Stimulated activated CD4-positive, alpha-beta T cell treated with anti-CD3 and anti-CD28 coated beads, Interleukin-1b, Interleukin-23, amount 100 ng/mL, for 1 hour (primary cell): Measurements from ENCODE around the gene CLEC6A.
"Not testable (repeated sequence)": the region's sequence is repeated elsewhere in the genome, so short reads cannot be mapped to it uniquely, and the experiment has no call there.

Source experiments
- DNase-seq, 2 donors: peaks; one replicate each; pipeline ENCODE4 v3.0.0-alpha.2; 2020; ENCODE audit warnings: low read depth in 2 of 2

CLEC6A gene

DNA sequence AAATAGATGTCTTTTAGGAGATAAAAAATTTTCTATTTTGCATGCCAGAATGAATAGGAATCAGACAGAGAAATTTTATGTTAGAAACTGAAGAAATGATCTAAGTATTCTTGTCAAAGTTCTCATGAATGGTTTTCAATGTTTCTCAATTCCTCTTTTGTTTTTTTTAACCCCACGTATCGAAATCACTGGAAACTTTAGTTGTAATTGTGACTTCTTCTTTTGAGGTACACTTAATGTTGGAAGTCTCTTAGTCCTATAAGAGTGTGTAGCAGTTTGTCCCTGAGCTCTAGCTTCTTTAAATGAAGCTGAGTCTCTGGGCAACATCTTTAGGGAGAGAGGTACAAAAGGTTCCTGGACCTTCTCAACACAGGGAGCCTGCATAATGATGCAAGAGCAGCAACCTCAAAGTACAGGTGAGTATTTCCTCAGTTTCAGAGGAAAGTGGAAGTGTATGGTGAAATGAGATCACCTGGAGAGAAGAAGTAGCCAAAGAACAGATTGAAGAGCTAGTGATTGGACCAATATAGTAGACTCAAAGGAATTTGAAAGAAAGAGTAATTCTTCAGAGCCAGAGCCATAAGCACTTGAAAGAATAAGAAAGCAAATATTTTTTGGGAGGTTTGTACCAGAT lies at the start of gene CLEC6A:
TSS of gene CLEC6A (plus strand) at position 236 of the 634 bp plus-strand sequence. CDS start at position 386, 150 bp downstream.
- DNase-seq: no peak

DNA sequence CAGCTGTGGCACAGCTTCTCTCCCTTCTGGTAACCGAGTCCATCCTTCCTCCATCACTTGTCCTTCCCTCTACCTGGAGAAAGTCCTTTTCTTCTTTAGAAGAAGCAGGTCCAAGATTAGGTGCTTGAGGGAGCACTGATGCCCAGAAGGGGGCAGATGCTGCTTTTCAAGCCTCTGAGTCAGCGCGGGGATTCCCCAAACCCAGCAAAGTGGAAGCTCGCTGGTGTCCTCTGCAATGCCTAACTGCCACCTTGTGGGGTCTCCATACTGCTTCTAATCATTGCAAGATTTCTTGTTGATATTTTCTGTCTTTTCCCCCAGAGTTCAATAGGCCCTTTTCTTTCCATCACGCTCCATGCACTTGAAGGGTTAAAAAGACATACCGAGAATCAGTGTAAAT lies 36.2 kb upstream of the CLEC6A start:
- not testable (repeated sequence) for DNase-seq

DNA sequence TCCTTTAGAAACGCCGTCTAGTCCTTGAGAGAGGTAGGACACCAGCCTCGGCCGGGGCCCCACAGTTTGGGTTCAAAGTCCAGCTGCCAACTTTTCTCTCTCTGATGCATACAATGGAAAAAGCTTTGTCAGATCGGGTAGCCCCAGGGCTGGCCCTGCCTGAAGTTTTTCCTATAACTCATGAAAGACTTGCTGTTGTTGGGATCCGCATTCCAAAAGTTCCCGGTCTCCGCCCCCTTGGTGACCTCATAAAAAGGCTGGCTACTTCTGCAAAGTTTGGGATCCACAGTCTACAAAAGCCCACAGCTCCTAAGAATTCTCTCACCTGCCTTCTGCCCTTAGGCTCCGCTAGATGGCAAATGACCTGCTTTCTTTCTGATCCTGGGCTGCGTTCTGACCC lies 35.3 kb upstream of the CLEC6A start:
- DNase-seq: no peak

DNA sequence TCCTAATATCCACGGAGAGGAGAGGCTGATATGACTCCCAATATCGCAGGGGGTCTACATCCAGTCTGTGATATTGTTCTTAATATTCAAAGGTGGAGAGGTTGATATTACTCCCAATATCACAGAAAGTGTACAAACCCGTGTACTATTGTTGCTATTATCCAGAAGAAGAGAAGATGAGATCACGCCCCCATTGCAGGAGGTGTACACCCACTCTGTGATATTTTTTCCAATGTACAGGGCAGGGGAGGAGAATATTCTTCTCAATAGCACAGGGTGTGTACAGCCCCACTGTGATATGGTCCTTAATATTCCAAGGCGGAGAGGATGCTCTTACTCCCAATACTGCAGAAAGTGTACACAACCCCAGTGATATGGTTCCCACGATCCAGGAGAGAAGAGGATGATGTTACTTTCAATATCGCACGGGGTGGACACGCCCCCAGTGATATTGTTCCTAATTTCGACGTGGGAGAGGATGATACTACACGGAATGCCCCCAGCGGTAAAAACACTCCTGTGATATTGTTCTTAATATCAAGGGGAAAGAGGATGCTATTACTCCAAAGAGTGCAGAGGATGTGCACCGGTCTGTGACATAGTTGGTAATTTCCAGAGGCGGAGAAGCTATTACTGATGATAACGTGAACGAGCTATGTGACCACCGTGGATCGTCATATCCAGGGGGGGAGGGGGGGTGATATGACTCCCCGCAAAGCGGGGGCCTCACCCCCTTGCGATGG lies 11.1 kb upstream of the CLEC6A start:
- DNase-seq: not testable (repeated sequence)

DNA sequence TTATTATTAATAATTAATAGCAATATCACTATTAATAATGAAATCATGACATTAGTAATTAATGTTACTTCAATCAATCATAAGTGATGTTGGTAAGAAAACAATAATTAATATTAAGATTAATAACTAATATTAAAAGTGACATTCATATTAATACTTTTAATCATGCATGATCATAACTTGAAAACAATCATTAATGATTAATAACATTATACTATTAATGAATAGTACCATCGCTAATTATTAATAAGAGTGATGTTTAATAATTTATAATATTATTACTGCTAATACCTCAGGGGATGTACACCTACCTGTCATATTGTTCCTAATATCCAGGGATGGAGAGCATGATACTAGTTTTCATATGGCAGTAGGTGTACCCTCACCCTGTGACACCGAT lies 10.0 kb upstream of the CLEC6A start:
- no peak for DNase-seq

DNA sequence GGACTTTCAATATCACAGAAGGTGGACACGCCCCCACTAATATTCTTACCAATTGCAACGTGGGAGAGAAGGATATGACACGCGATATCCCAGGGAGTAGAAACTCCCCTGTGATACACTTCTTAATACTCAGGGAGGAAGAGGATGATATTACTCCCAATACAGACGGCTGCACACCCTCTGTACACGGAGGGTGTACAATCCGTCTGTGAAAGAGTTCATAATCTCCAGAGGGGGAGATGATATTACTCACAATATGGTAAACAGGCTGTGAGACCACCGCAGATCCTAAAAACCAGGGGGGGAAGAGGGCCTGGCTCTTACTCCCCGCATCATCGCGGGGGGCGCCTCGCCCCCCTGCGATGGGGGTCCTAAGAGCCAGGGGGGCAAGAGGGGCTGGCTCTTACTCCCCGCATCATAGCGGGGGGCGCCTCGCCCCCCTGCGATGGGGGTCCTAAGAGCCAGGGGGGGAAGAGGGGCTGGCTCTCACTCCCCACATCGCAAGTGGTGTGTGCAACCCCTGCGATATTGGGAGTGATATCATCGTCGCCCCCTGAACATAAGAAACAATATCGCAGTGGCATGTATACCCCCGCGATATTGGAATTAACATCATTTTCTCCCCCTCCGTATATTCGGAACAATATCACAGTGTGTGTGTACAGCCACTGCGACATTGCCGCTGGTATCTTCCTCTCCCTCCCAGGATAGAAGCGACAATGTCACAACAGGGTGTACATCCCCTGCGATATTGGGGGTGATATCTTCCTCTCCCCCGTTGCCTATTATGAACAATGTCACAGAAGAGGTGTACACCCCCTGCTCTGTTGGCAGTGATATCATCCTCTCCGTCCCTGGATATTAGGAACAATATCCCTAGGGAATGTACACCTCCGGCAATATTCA lies 8.9 kb upstream of the CLEC6A start:
- no peak for DNase-seq

DNA sequence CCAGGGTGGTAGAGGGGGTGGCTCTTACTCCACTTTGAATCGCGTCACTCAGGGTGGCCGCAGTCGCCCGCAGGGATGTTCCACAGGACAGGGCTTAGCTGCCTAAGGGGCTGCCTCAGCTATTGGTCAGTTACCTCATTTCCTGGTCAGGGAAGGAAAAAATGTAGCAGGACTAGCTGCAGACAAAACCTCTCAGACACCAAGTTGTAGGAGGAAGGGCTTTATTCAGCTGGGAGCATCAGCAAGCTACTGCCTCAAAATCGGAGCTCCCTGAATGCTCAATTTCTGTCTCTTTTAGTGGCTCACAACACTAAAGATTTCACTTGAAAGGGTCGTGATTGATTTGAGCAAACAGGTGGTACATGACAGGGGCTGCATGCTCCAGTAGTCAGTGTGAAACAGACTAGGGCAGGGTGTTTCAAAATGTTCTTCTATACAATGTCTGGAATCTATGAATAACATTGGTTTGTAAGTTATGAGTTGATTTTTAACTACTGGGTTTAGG lies 6.4 kb upstream of the CLEC6A start:
- DNase-seq: no peak

DNA sequence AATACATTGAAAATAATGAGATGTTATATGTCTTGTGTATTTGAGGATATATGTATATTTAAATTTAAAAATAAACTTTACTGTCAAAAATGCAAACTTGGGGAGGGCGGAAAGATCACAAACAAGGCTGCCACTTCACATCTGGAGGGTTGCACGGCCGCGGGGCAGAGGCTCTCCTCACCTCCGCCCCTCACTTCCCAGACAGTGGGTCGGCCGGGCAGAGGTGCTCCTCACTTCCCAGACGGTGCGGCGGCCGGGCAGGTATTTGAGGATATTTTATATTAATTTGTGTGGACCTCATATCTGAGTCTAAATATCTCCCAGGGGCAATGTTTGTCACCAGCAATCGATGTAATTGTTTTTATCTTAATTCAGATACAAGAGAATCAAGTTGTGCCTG lies 3.7 kb upstream of the CLEC6A start:
- no peak for DNase-seq

DNA sequence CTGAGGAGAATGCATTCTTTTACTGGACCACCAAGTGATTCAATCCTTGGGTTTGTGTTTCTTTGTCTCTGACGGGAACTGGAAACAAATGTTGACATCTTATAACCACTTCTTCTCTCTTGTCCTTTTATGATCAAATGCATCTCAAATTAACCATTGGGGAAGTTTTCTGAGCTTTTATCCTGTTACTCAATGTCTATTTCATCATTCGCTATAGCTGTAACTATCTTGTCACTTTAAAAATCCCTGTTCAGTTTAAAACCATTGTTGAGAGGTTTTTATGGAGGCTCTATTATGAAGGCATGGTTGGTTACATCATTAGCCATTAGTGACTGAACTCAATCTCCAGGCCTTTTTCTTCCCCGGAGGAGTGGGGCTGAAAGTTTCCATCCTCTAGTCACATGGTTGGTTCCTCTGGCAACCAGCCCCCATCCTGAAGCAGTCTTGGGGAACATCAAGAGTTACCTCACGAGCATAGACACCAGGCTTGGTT lies 2.7 kb upstream of the CLEC6A start:
- no peak for DNase-seq

DNA sequence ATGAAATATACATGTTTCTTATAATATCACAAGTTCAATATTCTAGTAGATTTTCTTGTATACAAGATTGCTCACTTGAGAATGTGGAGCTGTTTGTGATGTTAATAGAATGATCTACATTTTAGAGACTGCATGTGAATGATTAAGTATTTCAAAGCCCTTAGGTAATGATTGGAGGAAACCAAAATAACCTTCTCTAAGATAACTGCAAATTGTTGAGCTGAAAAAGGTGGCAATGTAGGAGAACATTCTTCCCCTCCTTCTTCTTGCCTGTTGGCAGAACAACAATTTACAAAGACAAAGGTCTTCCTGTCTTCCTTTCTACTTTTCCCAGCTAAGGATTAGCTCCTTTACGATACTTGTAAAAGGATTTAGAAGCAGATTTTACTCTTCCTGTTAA lies 2.0 kb upstream of the CLEC6A start:
- DNase-seq: no peak

DNA sequence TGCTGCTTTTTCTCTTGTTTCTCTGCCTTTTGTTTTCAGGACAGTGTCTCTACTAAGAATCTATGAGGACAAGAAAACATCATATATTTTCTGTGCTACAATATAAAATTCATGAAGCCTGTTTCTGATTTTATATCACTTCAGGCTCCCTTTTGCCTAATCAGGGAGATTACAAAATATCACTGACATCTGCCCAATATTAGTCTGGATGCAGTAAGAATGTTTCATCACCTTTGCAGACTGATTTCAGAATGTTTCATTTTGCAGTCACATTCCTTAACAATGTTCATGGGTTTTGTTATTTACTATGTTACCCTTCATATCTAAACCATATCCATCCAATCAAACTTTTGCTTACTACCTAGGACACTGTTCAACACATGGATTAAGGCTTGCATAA lies 491 bp upstream of the CLEC6A start:
- DNase-seq: no peak

DNA sequence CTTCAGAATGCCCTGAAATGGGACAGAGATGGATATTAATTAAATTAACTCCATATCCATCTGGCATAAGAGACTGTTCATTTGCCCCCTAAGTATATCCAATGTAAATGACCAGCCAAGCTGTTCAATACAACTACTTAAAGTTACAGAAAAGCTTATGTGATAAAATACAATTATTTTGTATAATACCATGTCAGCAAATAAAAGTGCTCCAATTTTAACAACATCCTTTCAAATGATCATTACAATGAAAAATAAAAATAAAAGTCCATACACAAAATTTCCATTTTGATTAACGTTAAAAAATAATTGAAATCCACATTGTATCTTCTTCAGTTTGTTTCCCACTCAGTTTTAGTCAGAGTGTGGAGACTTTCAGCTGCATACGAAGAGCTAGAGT lies 5.7 kb downstream of the CLEC6A start:
- no peak for DNase-seq

DNA sequence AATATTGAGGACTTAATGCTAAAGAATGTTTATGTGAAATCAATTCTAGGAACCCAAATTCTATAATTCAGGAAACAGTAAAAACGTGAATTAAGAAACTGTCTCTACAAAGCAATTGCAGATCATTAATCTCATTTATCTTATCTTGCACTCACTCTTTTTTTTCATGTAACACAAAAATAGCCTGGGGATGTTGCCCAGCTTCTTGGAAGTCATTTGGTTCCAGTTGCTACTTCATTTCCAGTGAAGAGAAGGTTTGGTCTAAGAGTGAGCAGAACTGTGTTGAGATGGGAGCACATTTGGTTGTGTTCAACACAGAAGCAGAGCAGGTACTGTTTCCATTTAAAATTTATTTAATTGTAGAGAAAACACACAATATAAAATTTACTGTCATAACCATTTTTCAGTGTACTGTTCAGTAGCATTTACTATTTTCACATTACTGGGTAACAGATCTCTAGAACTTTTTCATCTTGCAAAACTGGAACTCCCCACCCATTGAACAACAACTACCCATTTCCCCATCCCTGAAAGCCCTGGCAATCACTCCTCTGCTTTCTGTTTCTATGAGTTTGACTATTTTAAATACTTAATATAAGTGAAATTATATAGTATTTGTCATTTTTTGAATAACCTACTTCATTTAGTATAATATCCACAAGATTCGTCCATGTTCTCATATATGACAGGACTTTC lies 9.7 kb downstream of the CLEC6A start:
- DNase-seq: no peak

DNA sequence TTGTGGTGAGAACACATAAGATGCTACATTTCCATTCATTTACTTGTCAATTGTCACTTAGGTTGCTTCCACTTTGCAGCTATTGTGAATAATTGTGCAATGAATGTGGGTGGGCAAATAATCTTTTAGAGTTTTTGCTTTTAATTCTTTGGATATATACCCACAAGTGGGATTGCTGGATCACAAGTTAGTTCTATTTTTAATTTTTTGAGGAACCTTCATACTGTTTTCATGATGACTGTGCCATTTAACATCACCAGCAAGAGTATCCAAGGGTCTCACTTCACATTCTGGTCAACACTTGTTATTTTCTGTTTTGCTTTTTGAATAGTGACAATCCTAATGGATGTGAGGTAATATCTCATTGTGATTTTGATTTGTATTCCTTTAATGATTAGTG lies 10.5 kb downstream of the CLEC6A start:
- no peak for DNase-seq

DNA sequence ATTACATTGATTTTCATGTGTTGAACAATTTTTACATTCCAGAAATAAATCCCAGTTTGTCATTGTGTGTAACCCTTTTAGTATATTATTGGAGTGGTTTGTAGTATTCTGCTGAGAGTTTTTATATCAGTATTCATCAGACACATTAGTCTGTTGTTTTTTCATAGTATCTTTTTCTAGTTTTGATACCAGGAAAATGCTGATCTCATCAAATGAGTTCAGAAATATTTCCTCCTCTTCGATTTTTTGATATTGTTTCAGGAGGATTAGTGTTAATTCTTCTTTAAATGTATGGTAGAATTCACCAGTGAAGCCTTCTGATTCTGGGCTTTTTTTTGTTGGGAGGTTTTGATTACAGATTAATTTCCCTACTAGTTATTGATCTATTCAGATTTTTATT lies 15.3 kb downstream of the CLEC6A start:
- no peak for DNase-seq

DNA sequence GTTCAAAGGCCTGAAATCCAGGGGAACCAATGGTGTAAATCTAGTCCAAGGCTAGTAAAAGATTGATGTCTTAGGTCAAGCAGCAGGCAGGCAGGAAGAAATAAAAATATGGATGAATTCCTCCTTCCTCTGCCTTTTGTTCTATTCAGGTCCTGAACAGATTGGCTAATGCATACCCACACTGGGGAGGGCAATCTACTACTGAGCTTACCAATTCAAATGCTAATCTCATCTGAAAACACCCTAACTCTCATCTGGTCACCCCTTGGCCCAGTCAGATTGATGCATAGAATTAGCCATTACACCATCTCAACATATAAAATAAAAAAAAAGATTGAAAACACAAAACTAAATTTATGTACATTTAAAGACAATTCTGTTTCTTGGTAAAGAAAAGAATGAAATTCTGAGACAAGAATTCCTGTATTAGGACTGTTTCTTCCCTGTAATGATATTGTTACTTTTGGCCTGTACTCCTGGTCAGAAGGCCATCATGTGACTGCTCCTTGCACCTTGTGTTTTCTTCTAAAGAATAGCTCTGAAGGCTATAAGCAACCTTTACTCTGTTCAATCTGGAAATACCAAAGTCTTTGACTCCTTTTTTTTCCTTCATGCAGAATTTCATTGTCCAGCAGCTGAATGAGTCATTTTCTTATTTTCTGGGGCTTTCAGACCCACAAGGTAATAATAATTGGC lies 19.9 kb downstream of the CLEC6A start:
- no peak for DNase-seq

DNA sequence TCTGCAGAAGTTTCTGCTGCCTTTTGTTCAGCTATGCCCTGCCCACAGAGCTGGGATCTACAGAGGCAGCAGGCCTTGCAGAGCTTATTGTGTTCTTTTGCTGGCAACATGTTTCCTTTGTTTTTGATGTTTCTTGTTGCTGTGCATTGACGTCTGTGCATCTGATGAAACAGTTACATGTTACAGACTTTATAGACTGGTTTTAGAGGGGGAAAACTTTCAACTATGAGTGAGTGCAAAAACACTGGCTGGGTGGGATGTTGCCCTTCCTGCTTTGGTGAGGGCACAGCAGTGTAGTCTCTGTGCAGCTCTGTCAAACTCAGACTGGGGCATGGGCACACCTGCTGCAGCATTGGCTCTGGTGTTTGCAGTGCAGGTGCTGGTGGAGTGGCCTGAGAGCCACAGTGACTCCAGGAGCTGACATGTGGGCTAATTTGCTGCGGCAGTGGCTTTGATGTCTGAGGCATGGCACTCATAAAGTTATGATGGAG lies 26.9 kb downstream of the CLEC6A start:
- DNase-seq: no peak

DNA sequence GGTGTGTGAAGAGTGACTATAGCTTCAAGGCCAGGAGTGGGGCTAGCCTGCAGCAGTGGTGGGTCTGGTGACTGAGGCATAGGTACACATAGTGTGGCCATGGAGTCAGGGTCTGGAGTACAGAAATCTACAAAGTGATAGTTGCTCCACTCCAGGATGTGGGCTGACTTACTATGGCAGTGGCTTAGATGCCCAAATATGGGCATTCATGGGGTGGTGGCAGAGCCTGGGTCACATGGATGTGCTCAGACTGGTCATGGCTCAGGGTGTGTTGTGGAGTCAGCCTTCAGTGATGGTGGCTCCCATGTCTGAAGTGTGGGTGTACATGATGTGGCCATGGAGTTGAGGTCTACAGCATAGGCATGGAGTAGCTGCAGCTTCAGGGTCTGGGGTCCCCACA lies 27.3 kb downstream of the CLEC6A start:
- DNase-seq: no peak

DNA sequence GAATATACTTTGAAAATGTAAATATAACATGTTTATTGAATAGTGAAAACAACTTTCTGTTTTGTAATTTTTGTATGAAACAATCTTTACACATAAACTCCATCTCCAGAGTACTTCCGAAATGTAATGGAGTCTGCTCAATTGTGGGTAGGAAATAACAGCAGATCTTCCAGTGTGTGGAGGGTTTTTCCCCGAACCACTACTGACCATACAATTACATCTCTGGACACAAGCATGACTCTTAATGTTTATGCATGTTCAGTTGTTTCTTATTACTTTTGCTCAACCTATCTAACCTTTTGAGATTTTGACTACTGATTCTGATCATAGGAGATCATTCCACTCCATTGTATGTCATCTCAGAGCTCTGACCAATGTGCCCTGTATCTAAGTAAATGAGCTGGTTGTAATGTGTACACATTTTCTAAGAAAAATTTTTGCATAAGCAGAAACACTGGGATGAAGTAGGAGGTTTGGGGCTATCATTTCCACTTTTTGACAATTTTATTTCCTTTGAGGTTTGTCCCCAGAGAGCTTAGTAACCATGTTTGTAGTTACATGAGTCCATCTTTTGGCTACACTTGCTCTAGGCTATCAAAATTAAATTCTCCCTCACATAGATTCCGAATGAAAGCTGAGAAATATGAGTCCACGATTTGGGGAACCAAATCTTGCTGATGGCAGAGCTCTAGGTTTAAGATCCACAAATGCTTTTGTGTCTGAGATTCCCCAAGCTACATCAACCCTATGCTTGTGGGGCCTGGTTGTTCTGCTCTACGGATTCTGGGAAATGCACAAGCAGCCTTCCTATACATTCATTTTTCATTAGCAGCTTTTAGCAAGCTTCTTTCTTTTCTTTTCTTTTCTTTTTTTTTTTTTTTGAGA lies 36.1 kb downstream of the CLEC6A start:
- DNase-seq: no peak

DNA sequence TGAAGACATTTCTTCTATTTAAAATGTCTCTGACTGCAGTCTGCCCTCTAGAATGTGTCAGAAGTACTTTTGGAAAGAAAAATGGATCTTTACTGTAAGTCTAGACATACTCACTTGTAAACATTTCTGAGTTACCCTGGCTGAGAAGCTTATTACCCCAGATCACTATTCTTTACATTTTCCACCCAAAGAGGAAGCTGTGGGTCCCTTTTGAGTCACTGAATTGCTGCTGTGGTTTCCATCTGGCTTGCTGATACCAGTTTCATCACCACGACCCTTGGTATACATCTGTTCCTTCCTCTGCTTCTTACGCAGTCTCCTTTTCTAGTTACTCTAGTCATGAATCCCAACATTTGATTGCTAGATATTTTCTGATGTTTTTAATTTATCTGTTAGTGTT lies 37.3 kb downstream of the CLEC6A start:
- DNase-seq: no peak
